GM21529 (cell line): Measurements from ENCODE around the gene SPATA31A3.
"Not testable (repeated sequence)": the region's sequence is repeated elsewhere in the genome, so short reads cannot be mapped to it uniquely, and the experiment has no call there.

Source experiments
- ATAC-seq: cut with Tn5 transposase; IDR thresholded peaks from one replicate; pipeline ENCODE4 v1.9.1; 2021; ENCODE audit not compliant: unreplicated experiment

The SPATA31A3 gene

DNA sequence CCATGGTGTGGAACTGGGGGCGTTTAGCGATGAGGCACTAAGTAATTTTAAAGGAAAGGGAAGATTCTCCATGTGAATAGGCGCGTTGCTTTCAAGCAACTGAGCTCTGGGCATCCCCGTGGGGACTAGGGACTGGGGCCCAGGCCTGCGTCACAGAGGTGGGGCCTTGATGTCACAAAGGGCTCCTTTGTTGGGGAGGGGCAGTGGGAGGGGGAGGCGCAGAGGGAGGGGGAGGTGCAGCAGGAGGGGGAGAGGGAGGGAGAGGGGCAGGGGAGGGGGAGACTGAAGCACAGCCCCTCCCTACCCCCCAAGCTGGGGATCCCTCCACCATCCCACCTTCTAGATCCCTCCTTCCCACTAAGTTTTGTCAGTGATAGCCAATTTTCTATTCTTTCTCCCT is at the start of gene SPATA31A3:
SPATA31A3 (minus strand) TSS at position 101 of the 400 bp plus-strand sequence; CDS start at position 72, 29 bp downstream.
- not testable (repeated sequence) for ATAC-seq

DNA sequence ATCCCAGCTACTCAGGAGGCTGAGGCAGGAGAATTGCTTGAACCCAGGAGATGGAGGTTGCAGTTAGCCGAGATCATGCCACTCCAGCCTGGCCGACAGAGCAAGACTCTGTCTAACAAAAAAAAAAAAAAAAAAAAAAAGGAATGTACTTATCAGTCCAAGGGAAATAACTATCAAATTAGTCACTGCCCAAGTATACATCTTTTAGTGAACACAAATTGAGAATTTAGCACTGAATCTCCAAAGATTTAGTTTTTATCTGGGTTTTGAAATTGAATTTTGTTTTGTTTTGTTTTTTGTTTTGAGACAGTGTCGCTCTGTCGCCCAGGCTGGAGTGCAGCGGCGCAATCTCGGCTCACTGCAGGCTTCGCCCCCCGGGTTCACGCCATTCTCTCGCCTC is 39.8 kb downstream of the SPATA31A3 start:
- not testable (repeated sequence) for ATAC-seq

GRCh38 chr9:66942400-66943155 is 49.8 kb downstream of the SPATA31A3 start:
- not testable (repeated sequence) for ATAC-seq

GRCh38 chr9:66939878-66940830 is 52.2 kb downstream of the SPATA31A3 start:
- ATAC-seq = not testable (repeated sequence)

- not testable (repeated sequence) for ATAC-seq
Observed at GRCh38 chr9:66938322-66938721, 54.0 kb downstream of the SPATA31A3 start.

- ATAC-seq = not testable (repeated sequence)
Observed at GRCh38 chr9:66937662-66938061, 54.7 kb downstream of the SPATA31A3 start.
